Limb (tissue), 2 donors: ENCODE data around the gene NSUN7.
A peak's percentile ranks its signal among the peaks of the same experiment; 100 is the strongest.

Experiments
- DNase-seq, 2 donors: peaks; one replicate each; pipeline ENCODE4 v3.0.0-alpha.2; 2016; ENCODE audit errors: extremely low spot score in 2 of 2

NSUN7 gene

DNA sequence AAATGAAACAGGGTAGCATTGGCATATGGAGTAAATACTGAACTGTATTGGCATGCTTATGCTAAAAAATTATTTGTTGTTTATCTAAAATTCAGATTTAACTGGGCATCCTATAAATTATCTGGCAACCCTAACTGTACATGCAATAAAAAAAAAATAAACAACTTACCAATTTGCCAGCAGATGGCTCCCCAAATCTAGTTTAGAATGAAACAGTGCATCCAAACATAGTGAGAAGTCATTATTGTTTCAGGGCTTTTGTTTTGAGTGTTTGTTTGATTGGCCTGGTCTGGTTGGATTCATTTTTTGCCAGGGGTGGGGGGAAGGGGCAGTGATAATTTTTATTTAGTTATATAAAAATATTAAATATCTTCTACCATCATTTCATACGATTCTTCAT is 12.8 kb upstream of the NSUN7 start:
- peak in 1 of 2 donors; percentile 55 for DNase-seq

DNA sequence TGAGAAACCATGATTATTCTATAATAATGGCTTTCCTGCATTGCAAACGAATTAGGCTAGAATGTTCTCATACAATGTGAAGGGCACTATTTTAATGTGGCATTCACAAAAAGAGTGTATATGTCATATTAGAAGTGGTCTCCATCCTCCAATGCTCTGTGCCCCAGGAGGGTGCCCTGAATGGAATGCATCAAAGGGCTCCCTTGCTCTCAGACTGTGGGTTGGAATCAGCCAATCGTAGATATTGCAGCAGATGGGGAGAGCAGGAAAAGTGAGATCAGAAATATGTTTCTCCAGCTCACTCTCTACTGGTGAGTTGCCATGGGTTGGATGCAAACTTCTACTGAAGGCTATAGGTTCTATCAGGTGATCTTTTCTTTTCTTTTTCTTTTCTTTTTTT is 11.9 kb upstream of the NSUN7 start:
- no peak for DNase-seq

DNA sequence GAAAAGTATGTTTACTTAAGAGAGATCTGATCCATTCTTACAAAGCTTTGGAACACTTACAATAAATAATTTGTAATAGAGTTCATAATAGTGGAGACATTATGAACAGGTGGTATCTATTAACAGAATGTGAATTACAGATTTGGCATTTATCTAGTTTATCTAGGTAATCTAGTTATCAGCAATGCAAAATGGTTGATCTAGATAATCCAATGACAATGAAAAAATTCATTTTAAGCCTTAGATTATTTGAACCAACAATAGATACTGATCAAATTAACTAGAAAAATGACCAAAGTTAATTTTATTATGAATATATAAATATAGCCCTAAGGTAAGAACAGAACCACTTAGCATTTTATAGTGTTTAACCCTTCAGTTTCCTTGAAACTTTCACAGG is 10.4 kb upstream of the NSUN7 start:
- no peak for DNase-seq

DNA sequence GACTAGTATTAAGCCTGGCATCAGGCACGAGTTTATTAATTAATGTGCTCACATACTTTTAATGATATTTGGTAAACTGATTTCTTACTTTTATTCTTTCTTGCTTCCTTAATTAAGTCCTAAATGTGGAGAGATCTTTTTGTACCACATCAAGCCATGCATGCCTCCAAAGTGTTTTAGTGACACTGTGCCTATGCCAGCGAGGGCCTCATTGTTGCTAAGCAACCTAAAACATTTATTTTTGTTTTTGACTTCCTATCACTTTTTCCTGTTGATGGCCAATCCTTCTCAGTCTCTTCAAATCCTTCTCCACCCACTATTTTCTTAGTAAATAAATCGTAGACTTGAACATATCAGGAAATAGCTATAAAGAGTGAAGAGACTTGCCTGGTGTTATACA is 5.5 kb upstream of the NSUN7 start:
- no peak for DNase-seq

DNA sequence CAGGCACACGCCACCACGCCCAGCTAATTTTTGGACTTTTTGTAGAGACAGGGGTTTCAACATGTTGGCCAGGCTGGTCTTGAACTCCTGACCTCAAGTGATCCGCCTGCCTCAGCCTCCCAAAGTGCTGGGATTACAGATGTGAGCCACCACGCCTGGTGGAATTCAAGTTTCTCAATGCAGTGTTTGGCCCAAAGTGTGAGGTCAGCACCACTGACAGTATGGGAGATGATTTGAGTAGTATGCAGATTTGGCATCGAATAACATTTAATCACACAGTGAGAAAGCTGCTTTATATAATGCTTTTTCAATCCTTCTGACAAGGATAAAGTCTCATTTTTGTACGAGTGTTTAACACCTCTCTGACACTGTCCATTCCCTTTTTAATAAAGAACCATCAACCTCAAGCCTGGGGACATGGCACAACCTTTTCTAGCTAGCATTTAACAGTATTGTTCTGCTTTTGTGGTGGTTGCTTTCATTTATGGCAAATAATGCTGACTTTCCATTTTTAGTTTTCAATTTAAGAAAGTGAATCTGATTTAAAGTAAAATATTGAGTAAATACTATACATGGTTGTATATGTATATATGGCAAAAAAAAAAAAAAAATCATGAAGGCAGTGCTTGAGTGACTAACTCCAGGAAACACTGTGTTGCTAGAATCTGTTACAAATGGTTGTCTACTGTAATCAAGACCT is 4.3 kb upstream of the NSUN7 start:
- DNase-seq = no peak

DNA sequence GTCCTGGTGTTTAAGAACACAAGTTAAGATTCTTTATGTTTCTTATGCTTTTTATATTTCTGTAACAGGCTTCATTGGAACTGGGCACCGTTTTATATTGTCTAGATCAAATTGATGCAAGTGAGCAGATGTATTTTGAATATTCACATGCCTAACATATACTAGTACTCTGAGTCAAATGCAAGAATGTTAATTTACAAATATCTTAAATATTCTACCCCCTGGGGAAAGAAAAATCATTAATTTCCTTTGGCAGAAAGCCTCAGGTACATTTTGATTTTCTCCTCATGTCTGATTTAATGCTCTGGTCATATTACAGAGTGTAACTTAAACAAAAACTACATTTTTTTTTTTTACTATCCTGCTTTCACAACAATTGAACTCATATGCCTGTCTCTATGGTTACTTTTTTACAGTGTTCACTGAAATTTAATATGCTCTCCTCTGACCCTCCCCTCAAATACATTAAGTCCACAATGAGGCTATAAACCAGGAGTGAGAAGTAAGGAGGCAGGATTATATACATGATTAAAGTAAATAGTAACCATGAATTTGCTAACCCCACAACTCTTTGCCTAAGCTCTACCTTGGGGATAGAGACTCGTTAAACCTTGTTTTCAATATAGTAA is 2.4 kb upstream of the NSUN7 start:
- no peak for DNase-seq

DNA sequence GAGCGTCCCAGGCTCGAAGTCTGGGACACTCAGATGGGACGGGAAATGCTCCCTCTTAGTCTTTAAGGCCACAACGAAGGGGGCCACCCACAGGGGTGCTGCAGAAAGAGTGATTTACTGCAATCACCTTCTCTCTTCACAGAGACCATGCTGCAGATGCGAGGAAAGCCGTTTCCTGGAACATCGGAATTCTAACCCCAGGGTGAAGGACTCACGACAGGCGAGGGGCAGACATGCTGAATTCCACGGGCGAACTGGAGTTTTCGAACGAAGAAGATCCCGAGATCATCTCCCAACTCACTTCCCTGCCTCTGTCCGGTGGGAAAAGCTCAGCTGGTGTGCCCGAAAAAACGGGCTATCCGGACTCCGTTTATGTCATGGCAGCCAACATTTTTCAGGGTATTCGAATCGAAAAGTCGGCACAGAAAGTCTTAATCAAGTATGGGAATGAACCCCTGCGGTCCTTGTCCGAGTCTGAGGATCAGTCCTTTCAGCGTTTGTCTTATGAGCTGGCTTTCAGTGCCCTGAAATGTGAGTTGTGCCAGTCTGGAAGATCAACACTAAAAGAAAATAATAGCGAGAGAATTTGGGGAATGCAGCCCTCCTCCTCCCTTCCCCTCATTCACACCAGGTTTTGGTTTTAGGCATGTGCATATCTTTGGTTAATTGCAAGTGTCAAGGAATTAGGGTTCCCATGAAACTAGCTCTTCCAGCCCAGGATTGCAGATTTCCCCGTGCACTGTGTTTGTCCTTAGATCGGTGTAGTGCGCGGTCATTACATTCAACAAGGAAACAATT is 905 bp downstream of the NSUN7 start:
- DNase-seq = peak in 1 of 2 donors; percentile 53

DNA sequence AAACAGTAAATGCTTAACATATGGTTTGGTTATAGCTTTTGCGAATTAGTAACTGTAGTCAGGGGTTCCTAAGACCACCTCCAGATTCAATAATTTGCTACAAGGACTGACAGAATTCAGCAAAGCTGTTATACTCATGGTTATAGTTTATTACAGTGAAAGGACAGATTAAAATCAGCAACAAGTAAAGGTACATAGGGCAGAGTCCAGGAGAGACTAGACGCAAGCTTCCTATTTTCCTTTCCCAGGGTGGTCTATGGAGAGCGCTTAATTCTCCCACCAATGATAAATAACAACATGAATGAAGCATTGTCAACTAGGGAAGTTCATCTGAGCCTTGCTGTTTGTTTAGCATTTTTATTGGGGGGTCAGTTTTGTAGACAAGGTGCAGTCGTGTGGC is 5.9 kb downstream of the NSUN7 start:
- no peak for DNase-seq

DNA sequence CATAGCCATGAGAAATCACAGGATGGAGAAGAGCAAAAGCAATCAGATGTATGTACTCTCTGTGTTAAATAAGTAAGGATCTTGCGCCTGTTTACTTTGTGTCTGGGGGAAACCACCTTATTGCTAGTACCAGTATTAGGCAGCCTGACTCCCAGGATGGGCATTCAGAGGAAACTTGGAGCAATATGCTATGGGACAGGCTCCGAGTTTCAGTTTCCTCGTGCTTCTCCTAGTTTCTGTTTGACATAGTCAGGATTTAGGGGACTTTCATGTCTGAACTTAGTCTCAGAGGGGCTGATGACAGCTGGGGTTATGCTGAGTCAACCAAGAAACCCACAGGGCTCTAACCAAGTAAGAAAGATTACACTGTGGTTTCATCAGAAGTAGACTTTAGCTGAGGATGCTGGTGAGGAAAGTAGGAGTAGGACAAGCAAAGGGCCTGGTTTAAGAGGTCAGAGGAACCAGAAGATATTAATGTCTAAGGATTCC is 13.5 kb downstream of the NSUN7 start:
- no peak for DNase-seq

DNA sequence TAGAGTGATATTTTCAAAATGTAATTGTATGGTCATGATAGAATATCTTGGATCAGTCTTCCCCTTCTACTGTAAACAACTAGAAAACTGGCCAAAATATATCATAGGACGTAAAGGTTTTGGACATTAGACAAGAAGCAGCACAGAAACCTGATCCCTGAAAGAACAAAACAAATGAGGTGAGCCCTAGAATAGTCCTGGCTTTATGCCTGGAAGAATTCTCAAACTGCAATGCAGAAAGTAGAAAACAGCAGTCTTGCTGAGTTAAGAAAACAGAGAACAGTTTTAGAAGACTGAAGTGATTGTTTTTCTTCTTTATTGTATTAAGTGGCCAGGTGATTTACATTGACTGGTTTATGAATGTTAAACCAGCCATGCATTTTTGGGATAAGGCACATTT is 19.5 kb downstream of the NSUN7 start:
- peak in 1 of 2 donors; percentile 50 for DNase-seq

DNA sequence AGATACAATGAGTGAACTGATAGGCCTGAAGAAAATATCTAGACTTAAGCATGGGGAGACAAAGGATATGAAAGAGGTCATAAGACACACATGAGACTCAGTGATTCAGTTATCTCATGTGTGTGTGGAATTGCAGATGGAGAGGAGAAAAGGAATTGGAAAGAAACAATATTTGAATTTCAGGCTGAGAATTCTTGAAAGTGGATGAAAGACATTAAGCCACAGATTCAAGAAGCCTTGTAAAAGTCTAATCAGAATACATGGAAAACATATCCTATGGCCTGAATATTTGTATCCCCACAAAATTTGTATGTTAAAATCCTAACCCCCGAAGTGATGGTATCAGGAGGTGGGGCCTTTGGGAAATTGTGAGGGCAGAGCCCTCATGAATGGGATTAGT is 28.3 kb downstream of the NSUN7 start:
- no peak for DNase-seq

DNA sequence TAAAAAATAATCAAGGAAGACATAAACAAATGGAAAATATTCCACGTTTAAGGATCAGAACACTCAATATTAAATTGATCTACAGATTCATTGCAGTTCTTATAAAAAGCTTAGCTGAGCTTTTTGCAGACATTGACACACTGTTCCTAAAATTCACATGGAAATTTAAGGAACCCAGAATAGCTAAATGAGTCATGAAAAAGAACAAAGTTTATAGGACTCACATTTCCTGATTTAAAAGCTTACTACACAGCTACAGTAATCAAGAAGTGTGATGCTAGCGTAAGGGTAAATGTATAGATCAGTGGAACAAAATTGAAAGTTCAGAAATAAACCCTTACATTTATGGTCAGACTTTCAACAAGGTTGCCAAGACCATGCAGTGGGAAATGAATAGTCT is 33.1 kb downstream of the NSUN7 start:
- no peak for DNase-seq

DNA sequence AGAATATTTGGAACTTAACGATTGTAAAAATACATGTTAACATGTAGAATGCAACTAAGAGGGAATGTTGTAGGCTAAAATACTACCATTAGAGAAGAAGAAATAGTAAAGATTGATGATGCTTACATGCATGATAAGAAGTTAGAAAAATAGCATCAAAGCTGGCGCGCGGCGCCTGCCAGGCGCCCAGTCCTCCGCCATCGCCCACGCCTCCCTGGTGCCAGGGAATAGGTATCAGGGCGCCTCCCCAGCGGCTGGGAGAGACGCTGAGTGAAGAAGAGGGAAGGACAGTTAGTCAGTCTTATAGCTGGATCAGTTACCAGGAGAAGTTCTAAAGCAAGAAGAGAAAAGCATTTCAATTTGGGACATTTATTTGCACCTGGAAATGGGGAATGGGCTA is 36.0 kb downstream of the NSUN7 start:
- no peak for DNase-seq

DNA sequence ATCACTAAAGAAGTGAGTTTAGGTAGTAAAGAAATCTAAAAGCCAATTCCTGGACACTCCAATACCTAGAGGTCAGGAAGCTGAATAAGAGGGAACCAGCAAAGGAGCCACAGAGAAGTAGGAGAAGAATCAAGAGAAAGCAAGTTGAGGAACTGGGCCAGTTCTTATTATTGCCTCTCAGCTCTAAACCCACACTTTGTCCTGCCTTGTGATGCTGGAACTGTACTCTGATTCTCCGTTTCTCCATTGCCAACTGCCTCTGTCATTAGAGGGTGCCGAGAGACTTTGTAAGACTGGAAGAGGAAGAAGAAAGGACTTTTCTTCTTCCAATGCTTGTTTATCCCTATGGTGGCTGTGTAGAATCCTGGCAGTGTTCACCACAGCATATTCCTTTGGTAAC is 38.6 kb downstream of the NSUN7 start:
- DNase-seq = no peak

DNA sequence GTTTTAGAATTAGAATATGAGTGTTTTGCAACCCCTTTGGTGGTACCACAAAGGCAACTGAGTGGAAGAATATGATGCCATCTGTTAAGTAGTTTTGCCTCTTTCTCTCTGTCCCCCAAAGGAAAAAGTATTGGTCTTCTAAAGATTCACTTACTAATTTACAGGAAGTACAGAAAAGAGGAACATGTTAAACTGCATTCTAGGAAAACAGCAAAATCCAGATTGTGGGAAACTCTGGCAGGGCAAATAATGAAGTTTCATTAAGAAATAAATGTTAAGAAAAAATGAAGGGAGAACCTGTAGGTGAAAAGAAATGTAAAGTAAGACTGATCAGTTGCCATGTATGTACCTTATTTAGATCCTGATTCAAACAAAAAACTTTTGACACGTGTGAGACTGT is 39.3 kb downstream of the NSUN7 start:
- no peak for DNase-seq

DNA sequence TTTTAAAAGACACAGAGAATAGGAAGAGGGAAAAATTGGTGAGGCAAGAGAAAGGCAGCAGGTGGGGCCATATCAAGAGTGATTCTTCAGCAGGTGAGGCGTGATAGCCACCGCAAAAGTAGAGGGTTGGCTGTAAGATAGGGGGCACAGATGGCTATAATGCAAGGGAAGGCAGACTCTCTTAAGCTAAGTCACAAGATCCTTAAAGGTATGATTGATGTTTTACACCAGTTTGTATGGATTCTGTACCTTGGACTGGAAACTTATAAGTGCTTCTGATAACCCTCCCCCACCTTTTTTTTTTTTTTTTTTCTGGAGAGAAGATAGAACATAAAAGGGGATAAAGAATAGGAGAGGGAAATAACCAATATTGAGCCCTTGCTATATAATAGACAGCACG is 40.0 kb downstream of the NSUN7 start:
- no peak for DNase-seq

DNA sequence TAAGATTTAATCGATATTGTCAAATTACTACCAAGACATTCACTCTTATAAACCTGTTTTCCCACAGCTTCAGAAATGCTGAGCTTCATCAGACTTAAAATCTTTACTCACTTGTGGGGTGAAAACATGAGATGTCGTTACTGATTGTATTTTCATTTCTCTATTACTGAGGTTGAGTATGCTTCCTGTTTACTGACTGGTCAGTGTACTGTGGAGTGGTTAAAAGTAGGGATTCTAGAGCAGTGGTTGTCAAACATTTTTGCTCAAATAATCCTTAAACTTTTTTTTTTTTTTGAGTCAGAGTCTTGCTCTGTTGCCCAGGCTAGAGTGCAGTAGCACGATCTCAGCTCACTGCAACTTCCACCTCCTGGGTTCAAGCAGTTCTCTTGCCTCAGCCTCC is 50.3 kb downstream of the NSUN7 start:
- no peak for DNase-seq

DNA sequence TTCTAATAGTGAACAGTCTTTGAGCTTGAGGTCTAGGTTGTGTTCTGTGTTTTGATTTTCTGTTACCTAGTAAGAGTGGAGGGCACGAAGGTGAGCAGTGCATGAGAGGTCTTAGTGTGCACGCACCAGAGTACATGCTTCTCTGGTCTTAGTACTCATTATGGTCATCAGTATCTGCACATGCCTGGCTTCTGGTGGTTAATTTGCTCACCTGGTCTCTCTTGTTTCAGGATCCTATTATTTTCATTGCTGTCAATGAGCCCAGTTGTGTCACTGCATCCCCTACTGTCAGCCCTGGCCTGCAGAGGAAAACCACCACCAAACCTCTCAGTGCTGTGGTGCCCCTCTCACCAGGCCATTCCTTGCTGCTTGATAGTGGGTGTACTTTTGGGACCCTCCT is 54.8 kb downstream of the NSUN7 start:
- no peak for DNase-seq

DNA sequence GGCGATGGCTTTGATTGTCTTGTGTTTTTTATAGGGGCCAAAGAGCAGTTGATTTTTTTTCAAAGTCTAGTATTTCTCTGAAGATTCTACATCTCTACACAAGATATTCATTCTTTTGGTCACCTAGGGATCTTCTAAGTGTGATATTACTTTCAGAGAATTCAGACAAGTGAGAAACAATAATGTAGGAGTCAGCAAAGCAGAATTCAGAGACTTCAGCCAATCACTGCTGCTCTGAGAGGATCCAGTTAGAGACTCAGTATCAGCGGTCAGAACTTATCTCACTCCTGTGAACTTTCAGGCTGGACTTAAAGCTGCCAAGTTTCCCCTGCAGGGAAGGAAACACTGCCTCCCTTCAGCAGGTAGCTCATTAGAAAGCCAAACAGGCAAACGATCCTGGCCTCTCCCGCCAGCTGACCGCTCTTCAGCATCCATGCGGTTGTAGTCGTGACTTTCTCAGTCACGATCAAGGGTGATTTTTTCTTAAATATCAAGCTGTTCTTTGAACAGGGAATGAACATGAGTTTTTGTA is 59.2 kb downstream of the NSUN7 start:
- DNase-seq = no peak

DNA sequence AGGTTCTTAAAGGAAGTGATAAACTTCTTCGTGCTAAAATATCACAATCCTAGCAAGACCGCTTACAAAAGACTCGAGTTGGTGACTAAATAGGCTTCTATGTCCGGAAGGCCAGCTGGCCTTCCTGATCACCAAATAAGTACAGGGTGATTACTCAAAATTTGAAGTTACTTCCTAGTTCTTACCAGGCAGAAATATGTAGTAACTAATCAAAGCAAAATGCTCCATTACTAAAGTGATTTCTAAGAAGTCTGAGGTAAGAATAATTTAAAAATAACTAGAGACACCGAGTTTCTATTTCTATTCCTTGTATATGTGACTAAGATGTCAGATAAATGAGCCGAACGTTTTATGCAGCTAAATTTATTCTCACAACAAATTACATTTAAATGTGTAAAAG is 62.2 kb downstream of the NSUN7 start:
- DNase-seq = no peak

DNA sequence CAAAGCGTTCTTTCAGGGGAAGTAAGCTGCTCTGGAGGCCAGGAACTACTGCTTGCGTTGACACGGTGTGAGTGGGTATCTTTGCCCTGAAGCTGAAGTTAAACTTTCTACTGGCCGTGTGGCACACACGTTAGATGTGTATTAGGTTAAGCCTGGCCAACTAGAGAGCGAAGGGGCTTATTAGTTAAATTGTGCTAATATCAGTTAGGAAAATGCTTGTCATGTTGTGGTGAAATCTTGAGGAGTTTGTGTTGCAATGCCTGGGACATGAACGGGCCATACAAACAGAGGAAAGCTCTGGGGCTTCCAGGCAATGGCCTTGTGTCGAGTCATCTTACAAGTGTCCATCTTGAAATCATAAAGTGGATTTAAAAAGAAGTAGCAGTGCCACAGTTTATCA is 62.6 kb downstream of the NSUN7 start:
- no peak for DNase-seq

DNA sequence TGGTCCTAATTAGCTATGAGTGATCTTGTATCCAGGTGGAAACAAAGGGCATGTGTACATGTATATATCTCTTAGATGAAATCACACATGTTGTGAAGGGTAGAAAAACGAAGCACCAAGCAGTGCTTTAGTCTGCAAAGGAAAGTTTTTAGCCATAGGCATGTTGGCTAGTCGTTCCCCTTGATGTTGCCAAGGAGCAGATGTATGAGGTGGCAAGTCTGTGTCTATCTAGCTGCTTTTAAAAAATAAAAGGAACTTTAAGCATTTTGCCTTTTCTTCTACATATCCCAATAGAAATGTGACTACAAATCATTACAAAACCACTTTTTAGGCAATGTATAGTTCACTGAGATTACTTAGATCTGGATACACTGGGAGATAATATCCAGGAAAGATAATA is 63.1 kb downstream of the NSUN7 start:
- no peak for DNase-seq
